ENCODE data around the gene RGS7.
"Not testable (repeated sequence)": the region's sequence is repeated elsewhere in the genome, so short reads cannot be mapped to it uniquely, and the experiment has no call there.

The RGS7 gene

DNA sequence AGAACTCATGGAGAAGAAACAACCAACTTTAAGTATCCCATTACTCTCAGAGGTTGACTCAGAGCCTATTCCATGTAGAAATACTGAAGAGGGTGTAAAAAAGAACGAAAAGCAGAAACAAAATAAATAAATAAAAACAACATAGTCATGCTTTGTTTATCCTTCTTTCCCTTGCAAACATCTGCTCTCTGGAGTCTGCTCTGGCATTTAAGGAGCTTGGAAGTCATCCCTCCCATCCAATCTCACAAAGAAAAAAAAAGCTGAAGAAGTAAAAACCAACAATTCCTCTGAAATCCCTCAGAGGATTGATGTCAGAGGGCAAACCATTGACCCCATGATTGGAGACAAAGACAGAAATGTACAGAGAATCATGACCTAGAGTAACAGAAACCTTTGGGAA is 442.5 kb downstream of the RGS7 start:
- no peak overlapping the region for H3K4me3 ChIP-seq (ENCODE audit: control insufficient read depth, low read depth, low read length)
- DNase-seq (ENCODE audit: low read depth) = no peak
- TF ChIP-seq, protein P1, sequence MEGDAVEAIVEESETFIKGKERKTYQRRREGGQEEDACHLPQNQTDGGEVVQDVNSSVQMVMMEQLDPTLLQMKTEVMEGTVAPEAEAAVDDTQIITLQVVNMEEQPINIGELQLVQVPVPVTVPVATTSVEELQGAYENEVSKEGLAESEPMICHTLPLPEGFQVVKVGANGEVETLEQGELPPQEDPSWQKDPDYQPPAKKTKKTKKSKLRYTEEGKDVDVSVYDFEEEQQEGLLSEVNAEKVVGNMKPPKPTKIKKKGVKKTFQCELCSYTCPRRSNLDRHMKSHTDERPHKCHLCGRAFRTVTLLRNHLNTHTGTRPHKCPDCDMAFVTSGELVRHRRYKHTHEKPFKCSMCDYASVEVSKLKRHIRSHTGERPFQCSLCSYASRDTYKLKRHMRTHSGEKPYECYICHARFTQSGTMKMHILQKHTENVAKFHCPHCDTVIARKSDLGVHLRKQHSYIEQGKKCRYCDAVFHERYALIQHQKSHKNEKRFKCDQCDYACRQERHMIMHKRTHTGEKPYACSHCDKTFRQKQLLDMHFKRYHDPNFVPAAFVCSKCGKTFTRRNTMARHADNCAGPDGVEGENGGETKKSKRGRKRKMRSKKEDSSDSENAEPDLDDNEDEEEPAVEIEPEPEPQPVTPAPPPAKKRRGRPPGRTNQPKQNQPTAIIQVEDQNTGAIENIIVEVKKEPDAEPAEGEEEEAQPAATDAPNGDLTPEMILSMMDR (conservative IDR thresholded peaks at IDR 0.05; ENCODE audit: control insufficient read depth, insufficient read depth, low read depth, low read length) = no peak

DNA sequence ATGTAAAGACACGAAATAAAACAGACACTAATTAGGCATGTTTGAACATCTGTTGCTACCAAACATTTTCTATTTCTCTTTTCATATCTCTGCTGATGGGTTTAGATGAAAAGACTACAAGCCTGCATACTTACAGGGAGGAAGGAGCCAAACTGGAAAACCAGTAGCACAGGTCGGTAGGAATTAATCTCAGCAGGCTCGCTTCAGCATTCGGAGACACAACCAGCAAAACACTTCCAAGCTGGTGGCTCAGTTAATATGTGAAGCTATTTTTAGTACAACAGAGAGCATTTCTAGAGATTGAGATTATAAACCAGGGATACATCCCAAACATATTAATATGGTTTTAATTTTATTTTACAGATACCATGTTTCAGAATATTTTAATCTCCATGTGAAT is 444.2 kb downstream of the RGS7 start:
- no peak overlapping the region for H3K4me3 ChIP-seq (ENCODE audit: control insufficient read depth, low read depth, low read length)
- no peak for DNase-seq (ENCODE audit: low read depth)
- TF ChIP-seq, protein P1 (conservative IDR thresholded peaks at IDR 0.05; ENCODE audit: control insufficient read depth, insufficient read depth, low read depth, low read length) = no peak

DNA sequence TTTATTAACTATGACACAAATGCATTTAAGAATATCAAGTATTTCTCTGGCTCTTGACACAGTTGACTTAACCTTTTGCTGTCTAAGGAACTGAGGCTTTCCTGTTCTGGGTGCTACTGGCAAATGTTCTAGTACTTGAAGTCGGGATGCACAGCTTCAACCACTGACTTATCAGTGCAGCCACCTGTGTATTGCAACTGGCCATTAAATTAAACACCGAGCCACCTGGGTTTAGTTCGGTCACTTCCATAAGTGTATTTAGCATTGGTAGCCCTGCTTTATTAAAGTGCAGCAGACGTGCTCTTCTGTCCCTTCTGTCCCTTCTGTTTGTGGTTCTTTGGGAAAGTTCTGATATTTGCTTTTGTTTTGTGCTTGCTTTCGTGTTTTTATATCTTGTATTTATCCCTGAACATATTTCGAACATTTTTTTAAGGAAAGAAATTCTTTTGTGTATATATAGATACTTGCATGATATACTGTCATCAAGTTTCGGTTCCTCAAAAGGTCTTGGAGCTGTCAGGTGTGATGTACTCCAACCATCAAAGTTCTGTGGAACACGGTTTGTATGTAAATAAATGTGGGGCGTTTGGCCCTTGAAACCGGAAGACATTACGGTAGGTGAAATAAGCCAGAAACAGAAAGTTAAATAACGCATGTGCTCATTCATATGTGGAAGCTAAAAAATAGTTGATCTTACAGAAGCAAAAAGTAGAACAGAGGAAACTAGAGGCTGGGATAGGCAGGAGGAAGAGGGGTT is 447.1 kb downstream of the RGS7 start:
- DNase-seq (ENCODE audit: low read depth) = no peak
- H3K4me3 ChIP-seq (ENCODE audit: control insufficient read depth, low read depth, low read length) = no peak overlapping the region
- TF ChIP-seq, protein P1 (conservative IDR thresholded peaks at IDR 0.05; ENCODE audit: control insufficient read depth, insufficient read depth, low read depth, low read length) = no peak

DNA sequence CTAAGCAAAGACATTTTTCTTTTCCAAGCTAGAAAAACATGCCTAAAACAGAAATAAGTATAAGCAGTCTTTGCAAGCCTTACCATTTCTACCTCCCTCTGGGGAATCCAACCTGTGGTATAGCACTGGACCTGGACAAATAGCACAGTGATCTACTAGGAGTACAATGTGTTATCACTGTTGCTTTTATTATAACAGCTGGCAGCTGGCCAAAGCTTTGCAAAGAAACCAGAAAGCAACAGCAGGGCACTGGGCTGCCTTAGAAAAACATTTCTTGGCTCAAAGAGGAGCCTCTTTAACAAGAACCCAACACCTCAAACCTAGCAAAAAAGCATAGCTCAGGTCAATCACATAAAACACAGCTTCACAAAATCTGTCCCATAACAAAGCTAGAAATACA is 450.5 kb downstream of the RGS7 start:
- TF ChIP-seq, protein P1 (conservative IDR thresholded peaks at IDR 0.05; ENCODE audit: control insufficient read depth, insufficient read depth, low read depth, low read length) = no peak
- no peak overlapping the region for H3K4me3 ChIP-seq (ENCODE audit: control insufficient read depth, low read depth, low read length)
- DNase-seq (ENCODE audit: low read depth) = no peak

DNA sequence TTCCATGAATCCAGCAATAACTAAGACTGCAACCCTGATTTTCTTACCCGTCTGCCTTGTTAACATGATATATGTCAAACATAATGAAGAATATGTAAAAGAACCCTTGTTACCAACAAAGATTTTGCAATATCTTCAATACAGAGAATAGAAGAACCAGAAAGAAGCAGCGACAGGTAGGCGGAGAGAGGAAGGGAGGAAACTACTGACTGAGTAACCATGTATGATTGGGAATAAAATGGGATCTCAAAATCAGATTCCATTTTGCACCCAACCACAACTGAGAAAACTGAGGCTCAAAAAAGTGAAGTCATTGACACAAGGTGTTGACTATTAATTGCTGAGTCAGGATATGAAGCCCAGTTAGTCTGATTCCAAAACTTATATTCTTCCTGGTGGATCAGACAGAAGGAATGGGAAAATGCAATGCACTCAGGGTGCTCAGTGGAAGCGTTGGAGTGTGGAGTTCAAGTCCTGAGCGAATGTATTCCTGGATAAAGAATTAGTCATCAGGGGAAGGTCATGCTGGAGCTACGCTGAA is 451.7 kb downstream of the RGS7 start:
- no peak overlapping the region for H3K4me3 ChIP-seq (ENCODE audit: control insufficient read depth, low read depth, low read length)
- DNase-seq (ENCODE audit: low read depth) = no peak
- TF ChIP-seq, protein P1 (conservative IDR thresholded peaks at IDR 0.05; ENCODE audit: control insufficient read depth, insufficient read depth, low read depth, low read length) = no peak

DNA sequence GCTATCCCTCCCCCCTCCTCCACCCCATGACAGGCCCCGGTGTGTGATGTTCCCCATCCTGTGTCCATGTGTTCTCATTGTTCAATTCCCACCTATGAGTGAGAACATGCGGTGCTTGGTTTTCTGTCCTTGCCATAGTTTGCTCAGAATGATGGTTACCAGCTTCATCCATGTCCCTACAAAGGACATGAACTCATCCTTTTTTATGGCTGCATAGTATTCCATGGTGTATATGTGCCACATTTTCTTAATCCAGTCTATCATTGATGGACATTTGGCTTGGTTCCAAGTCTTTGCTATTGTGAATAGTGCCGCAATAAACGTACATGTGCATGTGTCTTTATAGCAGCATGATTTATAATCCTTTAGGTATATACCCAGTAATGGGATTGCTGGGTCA is 461.6 kb downstream of the RGS7 start:
- not testable (repeated sequence) for DNase-seq (ENCODE audit: low read depth); H3K4me3 ChIP-seq (ENCODE audit: control insufficient read depth, low read depth, low read length)

DNA sequence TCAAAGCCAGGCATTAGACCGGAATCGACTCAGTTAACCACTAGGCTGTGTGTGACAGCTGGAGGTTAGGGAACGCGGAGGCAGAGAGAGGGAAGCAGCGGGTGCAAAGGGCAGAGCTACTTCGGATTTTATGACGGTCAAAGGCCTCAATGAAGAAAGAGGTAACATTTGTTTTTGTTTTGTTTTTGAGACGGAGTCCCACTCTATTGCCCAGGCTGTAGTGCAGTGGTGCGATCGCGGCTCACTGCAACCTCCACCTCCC is 468.3 kb downstream of the RGS7 start:
- TF ChIP-seq, protein P1 (conservative IDR thresholded peaks at IDR 0.05; ENCODE audit: control insufficient read depth, insufficient read depth, low read depth, low read length) = no peak
- DNase-seq (ENCODE audit: low read depth) = no peak

More for the DNA sequence above, 468.3 kb downstream of the RGS7 start:
- no peak overlapping the region for H3K4me3 ChIP-seq (ENCODE audit: control insufficient read depth, low read depth, low read length)
